IMR-90 (cell line): Measurements from ENCODE around the gene PIGH. TPM values are rescaled to one million over a fixed set of nuclear protein-coding genes. Genes with fewer than 3 reads are reported as not detected.

Experiments used
- ATAC-seq: fragments of 200-7000 bp; cut with Tn5 transposase; 2 replicates; pipeline ENCODE4 v1.9.1; 2020; ENCODE audit warnings: low read depth, mild to moderate bottlenecking, moderate library complexity
- BruUV-seq: library from RNA; stranded (reverse); fragments of 400-500 nt; replicated peaks from 2 replicates; lab custom pipeline; 2021; lab: Mats Ljungman, UMichigan
- CTCF ChIA-PET: fragments of 300-600 bp; formaldehyde crosslinking; extraction: SDS; loops from one replicate; lab custom pipeline; 2021; ENCODE audit warnings: antibody characterized with exemption; lab: Yijun Ruan, JAX
- POLR2A ChIA-PET: fragments of 300-600 bp; sonication (Branson Sonifier 250); formaldehyde crosslinking; loops from one replicate; lab custom pipeline; 2022; ENCODE audit warnings: antibody characterized with exemption; ENCODE audit not compliant: unreplicated experiment; lab: Charles Lee
- DNase-seq: peaks from one replicate; pipeline ENCODE4 v3.0.0; 2013
- H2AFZ ChIP-seq: replicated peaks from 2 replicates; pipeline ENCODE3; 2013; ENCODE audit warnings: low read length, mild to moderate bottlenecking; ENCODE audit not compliant: poor library complexity
- H2AK5ac ChIP-seq: 2 replicates; pipeline ENCODE4 v1.6.1; 2013; ENCODE audit warnings: low read depth, low read length, inconsistent platforms
- H2AK9ac ChIP-seq: replicated peaks from 2 replicates; pipeline ENCODE3; 2013; ENCODE audit warnings: mild to moderate bottlenecking, low read depth, low read length, moderate library complexity; ENCODE audit not compliant: poor library complexity
- H2BK120ac ChIP-seq: 2 replicates; pipeline ENCODE4 v1.6.1; 2013; ENCODE audit warnings: low read depth, low read length, inconsistent platforms
- H2BK15ac ChIP-seq: 3 replicates; pipeline ENCODE4 v1.6.1; 2013; ENCODE audit warnings: low read depth, low read length, inconsistent platforms
- H2BK20ac ChIP-seq: 2 replicates; pipeline ENCODE4 v1.6.1; 2013; ENCODE audit warnings: low read depth, mild to moderate bottlenecking, inconsistent platforms, low read length, moderate library complexity
- H2BK5ac ChIP-seq: 2 replicates; pipeline ENCODE4 v1.6.1; 2013; ENCODE audit warnings: mild to moderate bottlenecking, low read depth, low read length, inconsistent platforms; ENCODE audit not compliant: poor library complexity, severe bottlenecking
- H3K14ac ChIP-seq: replicated peaks from 2 replicates; pipeline ENCODE4 v1.6.1; 2013; ENCODE audit warnings: low read depth, low read length, inconsistent platforms
- H3K18ac ChIP-seq: 2 replicates; pipeline ENCODE4 v1.6.1; 2013; ENCODE audit warnings: low read depth, low read length, control low read depth
- H3K23ac ChIP-seq: 2 replicates; pipeline ENCODE4 v1.6.1; 2013; ENCODE audit warnings: low read depth, low read length, inconsistent platforms
- H3K27ac ChIP-seq: 2 replicates; pipeline ENCODE4 v1.5.1; 2013; ENCODE audit warnings: mild to moderate bottlenecking, control low read depth, low read length; ENCODE audit not compliant: insufficient read depth
- H3K27me3 ChIP-seq: 2 replicates; pipeline ENCODE4 v1.6.1; 2013; ENCODE audit warnings: low read length; ENCODE audit not compliant: control insufficient read depth, insufficient read depth
- H3K36me3 ChIP-seq: 2 replicates; pipeline ENCODE4 v1.6.1; 2013; ENCODE audit warnings: low read length, mixed read lengths; ENCODE audit not compliant: control insufficient read depth, insufficient read depth
- H3K4ac ChIP-seq: 2 replicates; pipeline ENCODE4 v1.6.1; 2013; ENCODE audit warnings: low read depth, low read length, inconsistent platforms
- H3K4me1 ChIP-seq: 2 replicates; pipeline ENCODE4 v1.6.1; 2013; ENCODE audit warnings: low read length, mixed read lengths; ENCODE audit not compliant: control insufficient read depth, insufficient read depth
- H3K4me2 ChIP-seq: 2 replicates; pipeline ENCODE4 v1.6.1; 2013; ENCODE audit warnings: low read depth, mild to moderate bottlenecking, control low read depth, low read length, moderate library complexity
- H3K4me3 ChIP-seq: 2 replicates; pipeline ENCODE4 v1.5.1; 2013; ENCODE audit warnings: low read depth, mild to moderate bottlenecking, control low read depth, low read length, moderate library complexity; ENCODE audit not compliant: insufficient read depth
- H3K56ac ChIP-seq: 2 replicates; pipeline ENCODE4 v1.6.1; 2013; ENCODE audit warnings: low read length, inconsistent platforms; ENCODE audit not compliant: insufficient read depth; ENCODE audit errors: extremely low read depth
- H3K79me1 ChIP-seq, 2 experiments: 2 replicates each; pipeline ENCODE4 v1.6.1; 2013; ENCODE audit warnings: low read length in 2 of 2, inconsistent platforms in 1 of 2, low read depth in 1 of 2
- H3K9ac ChIP-seq: 2 replicates; pipeline ENCODE4 v1.6.1; 2013; ENCODE audit warnings: low read depth, low read length, control low read depth
- H3K9me1 ChIP-seq: 2 replicates; pipeline ENCODE4 v1.6.1; 2013; ENCODE audit warnings: low read length, inconsistent platforms; ENCODE audit not compliant: insufficient read depth
- H3K9me3 ChIP-seq: 2 replicates; pipeline ENCODE4 v1.6.1; 2013; ENCODE audit warnings: low read length; ENCODE audit not compliant: control insufficient read depth, insufficient read depth
- H4K20me1 ChIP-seq: 2 replicates; pipeline ENCODE4 v1.6.1; 2013; ENCODE audit warnings: low read length, inconsistent platforms; ENCODE audit not compliant: insufficient read depth
- H4K5ac ChIP-seq: 2 replicates; pipeline ENCODE4 v1.6.1; 2013; ENCODE audit warnings: mild to moderate bottlenecking, low read depth, low read length, control low read depth
- H4K8ac ChIP-seq, 2 experiments: 2 replicates each; pipeline ENCODE4 v1.6.1; 2013; ENCODE audit warnings: low read depth in 2 of 2, low read length in 2 of 2, control low read depth in 1 of 2, inconsistent platforms in 1 of 2
- H4K91ac ChIP-seq: 2 replicates; pipeline ENCODE4 v1.6.1; 2013; ENCODE audit warnings: low read depth, low read length, inconsistent platforms; ENCODE audit not compliant: insufficient read depth
- BHLHE40 ChIP-seq: fragments of 150-350 bp; IDR thresholded peaks from 2 replicates; pipeline ENCODE4 v1.6.1; 2016; ENCODE audit warnings: mild to moderate bottlenecking, low read depth, low read length
- CEBPB ChIP-seq: IDR thresholded peaks from 2 replicates; pipeline ENCODE4 v1.6.1; 2012; ENCODE audit warnings: low read depth, low read length, improper control_type of control experiment
- CHD1 ChIP-seq: IDR thresholded peaks from 2 replicates; pipeline ENCODE4 v1.6.1; 2012; ENCODE audit warnings: low read depth, low read length, improper control_type of control experiment
- CTCF ChIP-seq: conservative IDR thresholded peaks from 2 replicates; pipeline ENCODE4 v1.5.1; 2012; ENCODE audit warnings: mild to moderate bottlenecking, low read depth, low read length, improper control_type of control experiment
- ELK1 ChIP-seq: fragments of 150-350 bp; IDR thresholded peaks from 2 replicates; pipeline ENCODE4 v1.6.1; 2016; ENCODE audit warnings: low read depth, mild to moderate bottlenecking, low read length, moderate library complexity, borderline replicate concordance
- FOS ChIP-seq: fragments of 150-350 bp; IDR thresholded peaks from 2 replicates; pipeline ENCODE4 v1.6.1; 2016; ENCODE audit warnings: low read depth, low read length
- MAFK ChIP-seq: IDR thresholded peaks from 2 replicates; pipeline ENCODE4 v1.6.1; 2012; ENCODE audit warnings: low read depth, low read length, improper control_type of control experiment
- MXI1 ChIP-seq: IDR thresholded peaks from 2 replicates; pipeline ENCODE4 v1.6.1; 2012; ENCODE audit warnings: low read depth, mild to moderate bottlenecking, low read length, moderate library complexity, borderline replicate concordance
- NFE2L2 ChIP-seq: fragments of 150-350 bp; IDR thresholded peaks from 2 replicates; pipeline ENCODE4 v1.6.1; 2016; ENCODE audit warnings: low read depth, mild to moderate bottlenecking, low read length
- POLR2A ChIP-seq: IDR thresholded peaks from 2 replicates; pipeline ENCODE4 v1.6.1; 2012; ENCODE audit warnings: mild to moderate bottlenecking, low read depth, low read length
- RAD21 ChIP-seq: IDR thresholded peaks from 2 replicates; pipeline ENCODE4 v1.6.1; 2012; ENCODE audit warnings: low read length, improper control_type of control experiment
- RCOR1 ChIP-seq: IDR thresholded peaks from 2 replicates; pipeline ENCODE4 v1.6.1; 2012; ENCODE audit warnings: mild to moderate bottlenecking, low read length, improper control_type of control experiment; ENCODE audit not compliant: insufficient replicate concordance
- SMC3 ChIP-seq: fragments of 150-350 bp; IDR thresholded peaks from 2 replicates; pipeline ENCODE4 v1.6.1; 2016; ENCODE audit warnings: low read depth, mild to moderate bottlenecking, antibody characterized with exemption, low read length, moderate library complexity
- WGBS, 2 experiments: methylation state at CpG; one replicate each; pipeline versions ENCODE4 v1.1.5 to v1.1.7; 2013; ENCODE audit warnings: missing lambda C conversion rate in 2 of 2; ENCODE audit not compliant: insufficient read length in 1 of 2; ENCODE audit errors: extremely low coverage in 2 of 2; 5-methylcytosine and 5-hydroxymethylcytosine counted together
- dilution Hi-C: fragments of 300-500 bp; cut with HindIII; formaldehyde crosslinking; loops from one replicate; pipeline ENCODE4 v1.14.3; 2018; ENCODE audit warnings: low sequenced_read_pairs; ENCODE audit not compliant: unreplicated experiment
- in situ Hi-C: fragments of 300-500 bp; cut with MboI; formaldehyde crosslinking; loops from 3 replicates; pipeline ENCODE4 v1.14.3; 2019; ENCODE audit warnings: low sequenced_read_pairs, inconsistent platforms, mixed read lengths
- intact Hi-C: fragments of 100-400 bp; cut with micrococcal nuclease; formaldehyde crosslinking; loops from 2 replicates; pipeline ENCODE4 v1.10.0; 2022
- polyA plus RNA-seq, 3 experiments: library from polyadenylated mRNA; depleted of rRNA; stranded (reverse); fragments of >200 nt; gene quantifications; 2 replicates each; pipeline ENCODE4 v1.2.3, GENCODE V29; 2012; ENCODE audit warnings: low replicate concordance in 1 of 3
- total RNA-seq: library from RNA; depleted of rRNA; stranded (reverse); fragments of >200 nt; gene quantifications from 2 replicates; pipeline ENCODE4 v1.2.3, GENCODE V29; 2012
- TF ChIP-seq, protein P1 (sequence below): fragments of 150-350 bp; IDR thresholded peaks from 2 replicates; pipeline ENCODE4 v1.6.1; 2017; ENCODE audit warnings: mild to moderate bottlenecking, antibody characterized with exemption, low read length, low read depth

Gene PIGH
- total and polyA plus RNA-seq, 2 of the 4 experiments (the other 2 are of a cell fraction): 7.9 to 13.5 TPM

GRCh38 chr14:67570453-67570852, 29.6 kb downstream of the PIGH start (continued):
- no peak for TF ChIP-seq CEBPB

GRCh38 chr14:67569651-67570290, 30.3 kb downstream of the PIGH start:
- Histone ChIP-seq H3K4ac (no peak overlapping the region), H2AFZ (no peak overlapping the region), H2BK15ac (no peak overlapping the region), H2AK5ac (no peak overlapping the region), H3K18ac (no peak overlapping the region), H4K91ac (no peak overlapping the region), H3K36me3 (no peaks in the 10 kb centered on the region), H3K4me1 (no peaks in the 10 kb centered on the region), H4K20me1 (no peaks in the 10 kb centered on the region), H3K4me3 (no peak overlapping the region), H3K9ac (no peak overlapping the region), H3K14ac (no peak overlapping the region), H2BK5ac (no peak overlapping the region), H2AK9ac (no peak overlapping the region), H3K79me1 (no peaks in the 10 kb centered on the region), H3K4me2 (no peak overlapping the region), H3K9me1 (no peaks in the 10 kb centered on the region), H3K23ac (no peak overlapping the region), H4K8ac (no peak overlapping the region), H2BK120ac (no peak overlapping the region), H3K27ac (no peak overlapping the region), H4K5ac (no peak overlapping the region), H3K27me3 (peaks cover 9% of the 10 kb centered on the region), H3K9me3 (no peaks in the 10 kb centered on the region), H3K56ac (no peak overlapping the region), H2BK20ac (no peak overlapping the region)
- in situ Hi-C loops: loop anchor here (5.0 kb wide), 1 partner anchor 142 kb away; no protein-coding TSS in a partner anchor
- dilution Hi-C loops: no loop called here
- ChIA-PET POLR2A (no interaction called here), CTCF (interaction anchor here (2.6 to 3.6 kb wide), 3 partner anchors 11 to 142 kb away, joined by 24 to 39 read pairs (median 28); no protein-coding TSS in a partner anchor)
- no peak for ATAC-seq
- intact Hi-C loops: no loop called here
- no TSS peak for BruUV-seq
- DNase-seq: no peak
- WGBS, 2 experiments: no CpG with 5 or more reads among the region's 4 CpGs
- no peak for TF ChIP-seq CHD1
- no peak for TF ChIP-seq CEBPB
- no peak for TF ChIP-seq CTCF
- no peak for TF ChIP-seq BHLHE40
- no peak for TF ChIP-seq RAD21
- TF ChIP-seq, protein P1, sequence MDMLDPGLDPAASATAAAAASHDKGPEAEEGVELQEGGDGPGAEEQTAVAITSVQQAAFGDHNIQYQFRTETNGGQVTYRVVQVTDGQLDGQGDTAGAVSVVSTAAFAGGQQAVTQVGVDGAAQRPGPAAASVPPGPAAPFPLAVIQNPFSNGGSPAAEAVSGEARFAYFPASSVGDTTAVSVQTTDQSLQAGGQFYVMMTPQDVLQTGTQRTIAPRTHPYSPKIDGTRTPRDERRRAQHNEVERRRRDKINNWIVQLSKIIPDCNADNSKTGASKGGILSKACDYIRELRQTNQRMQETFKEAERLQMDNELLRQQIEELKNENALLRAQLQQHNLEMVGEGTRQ: no peak
- TF ChIP-seq SMC3: no peak
- no peak for TF ChIP-seq ELK1
- TF ChIP-seq NFE2L2: no peak
- TF ChIP-seq MXI1: no peak
- TF ChIP-seq RCOR1: no peak
- no peak for TF ChIP-seq POLR2A
- TF ChIP-seq FOS: no peak
- no peak for TF ChIP-seq MAFK
